Fibroblast of skin of right quadriceps (primary cell): ENCODE data around the gene PGA5.
"Not testable (repeated sequence)": the region's sequence is repeated elsewhere in the genome, so short reads cannot be mapped to it uniquely, and the experiment has no call there.

Experiments used
- DNase-seq: peaks from one replicate; pipeline ENCODE4 v3.0.0-alpha.2; 2013

PGA5 gene

DNA sequence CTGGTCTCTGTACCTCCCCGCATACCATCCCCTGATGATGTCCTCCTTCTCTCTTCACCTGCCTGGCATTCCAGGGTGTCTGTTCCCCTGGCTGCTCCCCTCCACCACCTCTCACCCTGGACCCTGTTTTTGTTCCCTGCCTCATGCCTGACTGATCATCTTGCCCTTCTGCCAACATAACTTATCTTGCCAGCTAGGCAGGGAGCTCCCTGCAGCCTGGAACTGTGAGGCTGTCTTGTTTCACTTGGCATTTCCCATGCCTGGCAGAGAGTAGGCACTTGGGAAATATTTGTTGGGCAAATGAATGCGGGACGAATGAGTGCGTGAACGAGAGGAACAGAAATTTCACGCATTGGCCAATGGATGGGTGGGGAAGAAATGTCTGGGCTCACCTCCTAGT is 11.5 kb upstream of the PGA5 start:
- not testable (repeated sequence) for DNase-seq

DNA sequence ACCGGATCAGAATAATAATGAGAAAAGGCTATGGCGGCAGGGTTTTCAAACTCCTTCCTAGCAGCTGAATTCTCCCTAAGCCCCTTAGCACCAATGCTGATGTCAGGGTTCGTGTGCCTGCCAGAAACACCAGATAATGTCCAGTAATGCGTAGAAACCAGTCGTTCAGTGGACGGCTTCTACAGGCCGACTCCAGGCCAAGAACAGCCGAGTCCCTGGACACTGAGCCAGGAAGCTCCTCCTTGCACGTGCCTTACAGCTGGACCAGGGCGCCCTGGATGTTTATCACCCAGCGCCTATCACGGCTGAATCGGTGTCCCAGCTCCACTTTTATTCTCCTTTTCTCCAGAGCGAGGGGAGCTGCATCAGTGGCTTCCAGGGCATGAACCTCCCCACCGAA is 9.9 kb upstream of the PGA5 start:
- DNase-seq = not testable (repeated sequence)

DNA sequence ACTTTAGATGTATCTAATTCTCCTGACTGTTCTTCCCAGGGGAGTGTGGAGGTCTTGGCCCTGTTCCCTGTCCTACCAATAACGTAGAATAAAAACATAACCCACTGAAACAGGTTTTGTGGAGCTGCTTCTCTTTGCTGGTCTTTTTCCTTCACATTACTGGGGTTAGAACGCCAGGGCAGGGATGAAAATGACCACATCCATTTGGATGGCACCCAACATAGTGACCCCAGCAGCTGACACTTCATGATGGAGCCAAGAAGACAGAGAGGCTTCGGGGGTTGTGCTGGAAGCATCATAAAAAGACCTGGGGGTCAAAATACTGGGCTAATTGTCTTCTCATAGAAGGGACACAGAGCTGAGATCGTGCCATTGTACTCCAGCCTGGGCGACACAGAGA is 9.4 kb upstream of the PGA5 start:
- not testable (repeated sequence) for DNase-seq

DNA sequence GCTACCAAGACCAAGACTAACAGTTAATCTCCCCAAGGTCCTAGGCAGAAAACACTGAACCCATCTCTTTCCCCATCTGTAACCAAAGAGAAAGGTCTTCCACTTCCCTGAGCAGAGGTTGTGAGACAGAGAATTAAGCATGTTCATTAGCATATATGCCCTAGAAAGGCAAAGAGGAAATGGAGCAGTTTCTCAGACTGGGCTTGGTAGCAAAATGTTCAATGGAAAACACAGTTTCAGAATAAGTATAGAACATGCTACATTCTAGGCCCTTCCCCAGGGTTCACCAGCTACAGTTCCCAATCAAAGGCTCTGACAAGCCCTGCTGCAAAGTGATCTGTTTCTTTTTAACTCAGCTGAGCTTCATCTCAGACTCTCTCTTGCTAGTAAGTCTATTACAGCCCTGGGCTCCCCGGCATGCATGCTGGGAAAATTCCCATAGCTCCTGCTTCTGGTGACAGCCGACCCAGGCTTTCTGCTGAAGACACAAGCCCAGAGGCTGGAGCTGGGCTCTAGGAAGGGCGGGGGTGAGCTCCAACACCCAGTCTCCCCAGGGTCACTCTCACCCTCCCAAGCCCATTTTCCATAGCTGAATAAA is 8.3 kb upstream of the PGA5 start:
- DNase-seq = not testable (repeated sequence)

DNA sequence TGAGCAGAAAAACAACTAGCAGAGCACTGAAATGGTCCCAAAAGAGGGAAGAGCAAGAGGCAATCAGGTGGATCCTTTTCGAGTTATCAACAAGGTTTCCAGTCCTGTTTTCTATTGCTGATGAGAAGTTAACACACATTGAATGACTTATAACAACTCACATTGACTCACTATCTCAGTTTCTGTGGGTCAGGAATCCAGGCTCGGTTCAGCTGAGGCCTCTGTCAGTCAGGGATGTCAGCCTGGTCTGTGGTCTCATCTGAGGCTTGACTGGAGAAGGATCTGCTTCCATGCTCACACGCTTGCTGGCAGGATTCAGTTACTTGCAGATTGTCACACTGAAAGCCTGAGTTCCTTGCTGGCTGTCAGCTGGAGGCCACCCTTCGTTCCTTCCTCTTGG is 3.8 kb upstream of the PGA5 start:
- DNase-seq = not testable (repeated sequence)

DNA sequence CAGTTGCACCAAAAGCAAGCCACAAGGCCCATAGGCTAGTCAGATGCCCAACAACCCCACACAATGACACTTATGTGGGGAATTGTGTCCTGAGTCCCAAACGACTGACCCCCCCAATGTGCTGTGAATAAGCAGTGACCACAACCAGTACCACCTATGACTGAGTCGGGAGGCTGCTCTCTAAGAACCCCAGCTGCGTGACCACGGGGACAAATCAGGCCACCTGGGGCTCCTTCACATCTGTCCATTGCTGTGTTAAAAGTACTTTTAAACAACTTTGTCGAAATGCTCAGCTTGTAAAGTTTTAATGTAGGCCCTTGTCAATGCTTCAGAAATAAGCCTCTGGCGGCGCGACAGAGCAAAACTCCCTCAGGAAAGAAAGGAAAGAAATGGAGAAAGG is 687 bp upstream of the PGA5 start:
- DNase-seq = not testable (repeated sequence)

DNA sequence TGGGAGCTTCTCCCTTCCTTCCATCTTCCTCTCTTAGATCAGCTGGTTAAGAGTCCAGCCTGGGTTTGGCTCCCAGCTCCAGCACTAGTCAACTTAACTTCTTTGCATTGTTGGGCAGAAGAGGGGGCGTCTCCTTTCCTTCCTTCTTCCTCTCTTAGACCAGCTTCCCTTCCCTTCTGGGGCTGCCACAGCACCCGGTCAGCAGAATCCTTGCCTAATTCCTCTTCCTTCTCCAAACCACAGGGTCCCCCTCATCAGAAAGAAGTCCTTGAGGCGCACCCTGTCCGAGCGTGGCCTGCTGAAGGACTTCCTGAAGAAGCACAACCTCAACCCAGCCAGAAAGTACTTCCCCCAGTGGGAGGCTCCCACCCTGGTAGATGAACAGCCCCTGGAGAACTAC is 551 bp downstream of the PGA5 start:
- not testable (repeated sequence) for DNase-seq

DNA sequence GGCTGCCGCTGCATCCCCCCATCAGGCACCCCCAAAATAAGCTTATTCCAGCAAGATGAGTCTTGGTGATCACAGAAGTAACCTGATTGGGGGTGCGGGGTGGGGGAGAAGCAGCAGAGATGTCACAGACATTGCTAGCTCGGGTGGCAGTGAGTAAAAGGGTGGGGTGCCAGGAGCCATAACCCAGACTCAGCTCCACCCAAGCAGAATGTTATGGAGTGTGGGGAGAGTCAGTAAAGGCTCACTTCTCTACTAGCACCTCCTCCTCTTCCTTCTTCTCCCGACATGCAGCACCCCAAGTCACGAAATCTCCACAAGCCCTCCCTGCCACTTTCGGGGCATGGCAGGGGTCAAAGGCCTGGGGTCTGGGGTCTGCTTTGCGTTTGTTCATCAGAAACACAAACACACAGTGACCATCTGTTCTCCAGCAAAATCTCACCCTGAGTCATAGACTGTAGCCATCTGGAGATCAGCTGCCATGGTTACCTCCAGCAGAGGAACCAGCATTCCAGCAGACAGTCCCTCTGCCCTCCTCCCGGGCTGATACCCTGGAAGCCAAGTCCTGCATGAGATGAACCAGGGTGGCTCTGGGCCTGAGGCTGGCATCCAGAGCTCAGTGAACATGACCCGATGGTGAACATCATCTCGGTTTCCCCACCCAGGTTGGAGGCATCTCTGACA is 4.4 kb downstream of the PGA5 start:
- DNase-seq = not testable (repeated sequence)

DNA sequence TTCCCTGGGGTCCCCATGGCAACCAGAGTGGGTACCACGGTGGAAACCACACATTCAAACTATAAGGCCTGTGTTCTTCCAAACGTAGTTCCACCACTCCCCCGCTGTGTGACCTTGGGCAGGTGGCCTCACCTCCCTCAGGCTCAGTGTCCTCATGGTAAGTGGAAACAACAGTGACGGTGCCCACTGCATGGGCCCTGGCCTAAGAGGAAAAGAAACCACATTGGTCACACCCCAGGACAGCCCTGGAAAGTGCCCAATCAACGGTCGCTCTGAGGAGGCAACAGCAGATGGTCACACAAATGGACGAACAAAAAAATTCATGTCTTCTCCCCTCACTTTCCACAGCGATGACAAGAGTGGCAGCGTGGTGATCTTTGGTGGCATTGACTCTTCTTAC is 7.1 kb downstream of the PGA5 start:
- DNase-seq = not testable (repeated sequence)

DNA sequence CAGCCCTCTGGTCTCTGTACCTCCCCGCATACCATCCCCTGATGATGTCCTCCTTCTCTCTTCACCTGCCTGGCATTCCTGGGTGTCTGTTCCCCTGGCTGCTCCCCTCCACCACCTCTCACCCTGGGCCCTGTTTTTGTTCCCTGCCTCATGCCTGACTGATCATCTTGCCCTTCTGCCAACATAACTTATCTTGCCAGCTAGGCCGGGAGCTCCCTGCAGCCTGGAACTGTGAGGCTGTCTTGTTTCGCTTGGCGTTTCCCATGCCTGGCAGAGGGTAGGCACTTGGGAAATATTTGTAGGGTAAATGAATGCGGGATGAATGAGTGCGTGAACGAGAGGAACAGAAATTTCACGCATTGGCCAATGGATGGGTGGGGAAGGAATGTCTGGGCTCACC is 8.2 kb downstream of the PGA5 start:
- DNase-seq = not testable (repeated sequence)

DNA sequence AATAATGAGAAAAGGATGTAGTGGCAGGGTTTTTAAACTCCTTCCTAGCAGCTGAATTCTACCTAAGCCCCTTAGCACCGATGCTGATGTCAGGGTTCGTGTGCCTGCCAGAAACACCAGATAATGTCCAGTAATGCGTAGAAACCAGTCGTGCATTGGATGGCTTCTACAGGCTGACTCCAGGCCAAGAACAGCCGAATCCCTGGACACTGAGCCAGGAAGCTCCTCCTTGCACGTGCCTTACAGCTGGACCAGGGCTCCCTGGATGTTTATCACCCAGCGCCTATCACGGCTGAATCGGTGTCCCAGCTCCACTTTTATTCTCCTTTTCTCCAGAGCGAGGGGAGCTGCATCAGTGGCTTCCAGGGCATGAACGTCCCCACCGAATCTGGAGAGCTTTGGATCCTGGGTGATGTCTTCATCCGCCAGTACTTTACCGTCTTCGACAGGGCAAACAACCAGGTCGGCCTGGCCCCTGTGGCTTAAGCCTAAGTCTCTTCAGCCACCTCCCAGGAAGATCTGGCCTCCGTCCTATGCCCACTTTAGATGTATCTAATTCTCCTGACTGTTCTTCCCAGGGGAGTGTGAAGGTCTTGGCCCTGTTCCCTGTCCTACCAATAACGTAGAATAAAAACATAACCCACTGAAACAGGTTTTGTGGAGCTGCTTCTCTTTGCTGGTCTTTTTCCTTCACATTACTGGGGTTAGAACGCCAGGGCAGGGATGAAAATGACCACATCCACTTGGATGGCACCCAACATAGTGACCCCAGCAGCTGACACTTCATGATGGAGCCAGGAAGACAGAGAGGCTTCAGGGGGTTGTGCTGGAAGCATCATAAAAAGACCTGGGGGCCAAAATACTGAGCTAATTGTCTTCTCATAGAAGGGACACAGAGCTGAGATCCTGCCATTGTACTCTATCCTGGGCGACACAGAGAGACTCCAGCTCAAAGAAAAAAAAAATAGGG is 10.1 kb downstream of the PGA5 start:
- not testable (repeated sequence) for DNase-seq

DNA sequence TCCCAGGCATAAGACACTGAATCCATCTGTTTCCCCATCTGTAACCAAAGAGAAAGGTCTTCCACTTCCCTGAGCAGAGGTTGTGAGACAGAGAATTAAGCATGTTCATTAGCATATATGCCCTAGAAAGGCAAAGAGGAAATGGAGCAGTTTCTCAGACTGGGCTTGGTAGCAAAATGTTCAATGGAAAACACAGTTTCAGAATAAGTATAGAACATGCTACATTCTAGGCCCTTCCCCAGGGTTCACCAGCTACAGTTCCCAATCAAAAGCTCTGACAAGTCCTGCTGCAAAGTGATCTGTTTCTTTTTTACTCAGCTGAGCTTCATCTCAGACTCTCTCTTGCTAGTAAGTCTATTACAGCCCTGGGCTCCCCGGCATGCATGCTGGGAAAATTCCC is 11.4 kb downstream of the PGA5 start:
- not testable (repeated sequence) for DNase-seq

DNA sequence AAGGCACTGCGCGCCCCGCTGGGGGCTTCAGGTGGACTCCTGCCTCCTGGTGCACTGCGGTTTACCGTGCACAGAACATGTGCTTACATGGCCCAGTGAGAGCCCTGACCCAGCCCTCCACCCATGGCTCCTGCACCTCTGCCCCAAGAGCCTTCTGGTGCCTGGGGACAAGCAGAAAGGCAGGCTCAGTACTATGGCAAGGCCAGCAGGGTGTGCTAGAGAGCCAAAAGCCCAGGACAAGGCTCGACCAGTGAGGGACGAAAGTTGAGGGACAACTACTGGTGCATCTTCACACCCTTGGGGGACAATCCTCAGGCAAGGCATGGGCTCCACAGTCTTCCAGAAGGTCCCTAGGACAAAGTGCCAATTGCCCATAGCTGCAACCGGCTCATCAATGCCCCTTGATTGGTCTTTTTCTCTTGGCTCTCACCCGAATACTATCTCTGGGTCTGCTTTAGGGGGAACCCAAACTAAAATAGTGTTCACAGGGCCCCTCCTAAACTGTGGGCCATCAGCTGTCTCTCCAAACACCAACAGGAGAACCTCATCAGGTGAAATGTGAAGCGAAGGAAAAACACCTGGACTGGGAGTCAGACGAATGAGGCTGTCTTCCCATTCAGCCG is 13.5 kb downstream of the PGA5 start:
- DNase-seq = peak; percentile 42

DNA sequence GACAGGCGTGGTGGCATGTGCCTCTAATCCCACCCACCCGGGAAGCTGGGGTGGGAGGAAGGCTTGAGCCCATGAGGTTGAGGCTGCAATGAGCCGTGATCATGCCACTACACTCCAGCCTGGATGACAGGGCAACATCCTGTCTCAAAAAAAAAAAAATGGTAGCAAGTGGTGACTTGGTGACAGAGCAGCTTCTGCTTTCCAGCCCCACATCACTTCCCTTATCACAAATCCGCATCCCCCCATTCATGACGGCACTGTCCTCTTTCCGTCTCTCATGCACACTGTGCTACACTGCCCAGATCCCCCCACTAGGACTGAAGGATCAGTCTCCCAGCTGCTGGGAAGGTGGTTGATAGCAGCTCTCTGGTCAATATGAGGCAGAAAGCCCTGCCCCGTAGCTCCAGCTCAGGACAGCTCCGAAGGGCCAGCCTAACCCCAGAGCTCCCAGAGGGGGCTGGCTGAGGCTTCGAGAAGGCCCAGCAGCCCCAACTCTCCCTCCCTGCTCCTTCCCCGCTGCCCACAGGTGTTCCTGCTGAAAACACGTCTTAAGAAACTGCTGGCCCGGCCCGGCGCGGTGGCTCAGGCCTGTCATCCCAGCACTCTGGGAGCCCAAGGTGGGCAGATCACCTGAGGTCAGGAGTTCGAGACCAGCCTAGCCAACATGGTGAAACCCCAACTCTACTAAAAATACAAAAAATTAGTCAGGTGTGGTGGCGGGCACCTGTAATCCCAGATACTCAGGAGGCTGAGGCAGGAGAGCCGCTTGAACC is 15.9 kb downstream of the PGA5 start:
- no peak for DNase-seq

DNA sequence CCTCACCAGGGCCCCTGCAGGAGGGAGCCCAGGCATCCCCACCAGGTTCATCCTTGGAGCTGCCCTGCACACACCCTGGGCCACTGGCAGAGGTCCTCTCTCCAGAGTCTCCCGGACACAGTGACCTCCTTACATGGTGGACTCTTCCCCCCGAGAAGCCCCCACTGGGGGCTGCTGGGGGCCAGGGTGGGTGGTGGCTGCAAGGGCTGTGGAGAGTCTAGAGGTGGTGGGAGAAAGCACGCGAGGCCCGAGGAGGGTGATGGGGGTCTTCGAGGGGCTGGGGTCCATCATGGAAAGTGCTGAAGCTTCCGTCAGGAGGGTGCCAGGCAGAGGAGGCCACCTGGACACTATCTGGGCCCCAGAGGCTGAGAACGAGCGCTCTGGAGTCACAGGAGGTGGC is 17.6 kb downstream of the PGA5 start:
- DNase-seq = no peak

DNA sequence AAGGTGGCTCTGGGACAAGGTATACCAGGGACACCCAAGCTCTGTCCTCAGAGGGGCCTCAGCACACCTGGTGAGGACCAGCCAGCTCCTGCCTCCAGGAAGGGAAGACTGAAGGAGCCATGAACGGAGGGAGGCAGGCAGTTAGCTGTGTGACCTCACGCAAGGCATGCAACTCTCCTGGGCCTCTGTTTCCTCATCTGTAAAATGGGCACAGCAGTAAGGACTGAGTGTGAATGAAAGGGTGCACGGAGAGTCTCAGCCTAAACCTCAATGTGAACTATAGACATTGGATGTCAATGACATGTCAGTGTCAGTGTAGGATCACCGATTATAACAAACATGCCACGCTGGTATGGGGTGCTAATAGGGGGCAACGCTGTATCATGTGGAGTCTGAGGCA is 18.4 kb downstream of the PGA5 start:
- no peak for DNase-seq

DNA sequence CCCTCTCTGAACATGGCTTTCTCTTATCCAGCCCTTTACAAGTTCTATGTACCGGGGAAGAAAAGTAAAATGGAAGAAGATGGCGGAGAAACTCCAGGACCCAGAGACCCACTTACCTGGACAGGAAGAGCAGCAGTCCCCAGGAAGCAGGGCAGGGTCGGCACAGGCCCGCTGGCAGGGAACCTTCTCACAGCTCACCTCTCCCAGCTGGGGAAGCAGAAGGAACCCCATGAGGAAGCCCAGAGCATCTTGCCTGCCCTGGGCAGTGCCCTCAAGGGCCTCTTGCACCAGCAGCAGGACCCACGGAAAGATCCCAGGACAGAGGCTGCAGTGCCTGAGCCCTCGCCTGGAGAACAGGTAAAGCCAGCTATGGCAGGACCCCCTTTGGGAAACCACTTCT is 23.4 kb downstream of the PGA5 start:
- DNase-seq = no peak

DNA sequence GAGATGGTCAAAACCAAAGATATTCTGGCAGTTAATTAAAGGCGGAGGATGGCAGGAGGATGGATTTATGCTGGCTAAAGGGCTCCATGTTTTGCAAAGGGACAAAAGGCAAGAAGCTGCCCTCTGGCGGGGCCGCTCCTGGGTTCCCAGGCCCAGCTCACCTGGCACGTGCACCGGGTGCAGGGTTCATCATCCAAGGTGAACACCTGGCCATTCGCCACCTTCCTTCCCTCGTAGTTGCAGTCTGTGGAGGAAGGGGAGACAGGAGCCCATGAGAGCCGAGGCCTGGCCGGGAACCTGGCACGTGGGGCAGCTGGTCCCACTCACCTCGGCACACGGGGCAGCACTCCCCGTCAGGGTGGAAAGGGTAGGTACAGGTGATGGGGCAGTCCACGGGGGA is 23.8 kb downstream of the PGA5 start:
- no peak for DNase-seq

DNA sequence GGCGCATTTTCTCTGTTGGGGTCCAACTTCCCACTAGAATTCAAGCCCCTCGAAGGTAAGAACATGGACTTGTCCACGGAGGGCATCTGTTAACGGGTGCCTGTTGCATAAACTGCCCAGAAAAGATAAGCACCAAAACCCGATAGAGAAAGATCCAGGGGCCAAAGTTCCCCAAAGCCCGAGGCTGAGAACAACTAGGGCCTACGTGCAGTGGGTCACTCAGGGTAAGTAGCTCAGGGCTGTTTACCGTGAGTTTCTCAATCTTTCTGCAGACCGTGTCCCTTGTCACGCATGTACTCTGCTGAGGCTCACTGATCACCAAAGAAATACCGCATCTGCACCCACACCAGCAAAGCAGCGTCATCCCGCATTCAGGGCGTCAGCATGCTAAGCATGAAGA is 24.4 kb downstream of the PGA5 start:
- DNase-seq = no peak

DNA sequence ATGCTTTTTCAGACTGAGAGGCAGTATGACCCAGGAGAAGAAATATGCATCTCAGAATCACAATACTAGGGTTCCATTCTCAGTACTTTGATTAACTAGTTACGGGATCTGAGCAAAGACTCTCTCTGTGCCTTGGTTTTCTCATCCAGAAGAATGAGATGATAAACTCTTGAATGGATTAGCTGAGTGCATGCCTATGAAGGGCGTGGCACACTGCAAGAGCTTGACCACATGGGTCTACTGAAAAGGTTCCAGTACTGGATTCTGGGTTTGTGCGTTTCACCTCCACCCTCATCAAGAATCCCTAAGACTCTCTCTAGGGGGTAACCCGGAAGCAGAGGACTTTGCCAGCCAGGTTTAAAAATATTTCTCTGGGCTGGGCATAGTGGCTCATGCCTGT is 25.6 kb downstream of the PGA5 start:
- peak; percentile 10 for DNase-seq

DNA sequence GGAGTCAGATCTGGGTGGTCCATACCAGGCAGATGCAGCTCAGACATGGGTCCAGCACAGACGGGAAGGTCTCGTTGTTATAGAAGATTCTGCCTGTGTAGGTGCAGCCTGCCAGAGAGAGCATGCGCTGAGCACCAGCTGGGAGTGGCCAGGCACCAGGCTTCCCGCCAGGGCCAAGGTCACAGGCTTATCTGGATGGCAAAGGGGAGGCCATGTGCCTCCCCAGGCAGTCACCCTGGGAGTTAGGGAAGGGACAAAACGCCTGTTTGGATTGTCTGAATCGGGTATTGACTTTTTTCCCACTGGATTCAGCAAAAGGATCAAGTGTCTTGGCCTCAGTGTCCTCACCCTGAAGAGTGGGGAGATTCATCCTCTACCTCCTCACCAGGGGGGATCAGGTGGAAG is 26.5 kb downstream of the PGA5 start:
- DNase-seq = no peak

DNA sequence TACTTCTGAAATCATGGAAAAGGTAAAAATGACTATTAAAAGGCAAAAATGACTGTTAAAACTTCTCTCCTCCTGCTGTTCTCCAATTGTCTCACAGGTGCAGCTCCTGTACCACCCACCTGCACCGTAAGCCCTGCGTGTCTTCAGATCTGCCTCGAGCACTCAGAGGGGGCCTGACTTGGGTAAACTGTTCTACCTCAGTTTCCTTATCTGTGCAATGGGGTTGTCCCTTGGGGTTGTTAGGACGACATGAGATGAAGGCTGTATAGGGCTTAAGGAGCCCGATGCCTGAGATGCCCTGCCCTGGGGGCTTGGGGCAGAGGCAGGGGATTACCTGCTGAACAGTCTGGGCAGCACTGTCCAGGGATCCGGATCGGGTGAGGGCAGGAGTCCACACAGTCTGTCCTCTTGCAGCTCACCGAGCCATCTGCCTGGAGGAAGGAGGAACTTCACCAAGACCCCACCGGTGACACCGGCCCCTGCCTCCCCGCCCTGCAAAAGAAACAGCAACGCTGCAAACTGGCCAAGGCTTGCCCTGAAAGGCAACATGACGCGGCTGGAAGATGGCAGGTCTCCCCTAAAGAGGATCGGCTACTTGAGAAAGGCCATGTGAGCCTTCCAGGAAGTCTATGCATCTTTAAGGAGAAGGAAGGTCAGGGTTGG is 27.7 kb downstream of the PGA5 start:
- DNase-seq = no peak
